Ishikawa (cell line): ENCODE results near the gene AP4M1.

Experiments
- CEBPB ChIP-seq: IDR thresholded peaks from 2 replicates; pipeline ENCODE4 v1.6.1; 2012
- CREB1 ChIP-seq: IDR thresholded peaks from 2 replicates; pipeline ENCODE4 v1.6.1; 2012; ENCODE audit warnings: low read depth
- EGR1 ChIP-seq: IDR thresholded peaks from 2 replicates; pipeline ENCODE4 v1.6.1; 2012
- EP300 ChIP-seq: IDR thresholded peaks from 2 replicates; pipeline ENCODE4 v1.6.1; 2012; ENCODE audit warnings: borderline replicate concordance
- FOXM1 ChIP-seq: IDR thresholded peaks from 2 replicates; pipeline ENCODE4 v1.6.1; 2012; ENCODE audit warnings: low read depth, borderline replicate concordance
- NFIC ChIP-seq: IDR thresholded peaks from 2 replicates; pipeline ENCODE4 v1.6.1; 2012
- RAD21 ChIP-seq: IDR thresholded peaks from 2 replicates; pipeline ENCODE4 v1.6.1; 2012; ENCODE audit warnings: low read depth
- TAF1 ChIP-seq: IDR thresholded peaks from 2 replicates; pipeline ENCODE4 v1.6.1; 2012; ENCODE audit warnings: low read depth, mild to moderate bottlenecking
- TCF12 ChIP-seq: IDR thresholded peaks from 2 replicates; pipeline ENCODE4 v1.6.1; 2012; ENCODE audit warnings: low read depth
- TEAD4 ChIP-seq: IDR thresholded peaks from 2 replicates; pipeline ENCODE4 v1.6.1; 2012
- YY1 ChIP-seq: IDR thresholded peaks from 2 replicates; pipeline ENCODE4 v1.6.1; 2012; ENCODE audit warnings: low read depth
- ZBTB7A ChIP-seq: IDR thresholded peaks from 2 replicates; pipeline ENCODE4 v1.6.1; 2012; ENCODE audit warnings: low read depth
- TF ChIP-seq, protein P1 (sequence below): IDR thresholded peaks from 2 replicates; pipeline ENCODE4 v1.6.1; 2012; ENCODE audit warnings: low read depth, mild to moderate bottlenecking
- TF ChIP-seq, protein P2 (sequence below): IDR thresholded peaks from 2 replicates; pipeline ENCODE4 v1.6.1; 2012
- TF ChIP-seq, protein P3 (sequence below): IDR thresholded peaks from 2 replicates; pipeline ENCODE4 v1.6.1; 2012

Gene AP4M1

DNA sequence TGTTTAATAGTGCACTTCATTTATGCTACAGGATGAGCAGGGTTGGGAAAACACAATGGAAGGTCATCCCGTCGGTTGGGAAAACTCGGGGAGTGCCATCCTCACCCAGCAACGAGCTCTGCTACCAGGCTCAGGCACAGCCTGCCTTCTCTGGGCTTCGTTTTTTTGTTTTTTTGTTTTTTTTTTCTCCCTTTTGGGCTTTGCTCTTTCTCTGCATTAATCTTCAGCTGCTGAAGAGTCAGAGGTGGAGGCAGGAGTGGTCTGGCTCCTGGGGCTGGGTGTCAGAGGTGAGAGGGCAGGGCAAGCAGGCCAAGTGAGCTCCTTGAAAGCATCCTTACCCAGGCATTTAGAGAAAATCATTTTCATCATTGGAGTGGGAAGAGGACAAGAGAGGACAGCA is 31.5 kb upstream of the AP4M1 start:
- TF ChIP-seq CREB1 (no peak), CEBPB (no peak), EP300 (no peak), NFIC (no peak), EGR1 (no peak), RAD21 (no peak), FOXM1 (no peak), TAF1 (no peak), ZBTB7A (no peak), TEAD4 (no peak), TCF12 (no peak), YY1 (no peak)
- TF ChIP-seq, protein P1, sequence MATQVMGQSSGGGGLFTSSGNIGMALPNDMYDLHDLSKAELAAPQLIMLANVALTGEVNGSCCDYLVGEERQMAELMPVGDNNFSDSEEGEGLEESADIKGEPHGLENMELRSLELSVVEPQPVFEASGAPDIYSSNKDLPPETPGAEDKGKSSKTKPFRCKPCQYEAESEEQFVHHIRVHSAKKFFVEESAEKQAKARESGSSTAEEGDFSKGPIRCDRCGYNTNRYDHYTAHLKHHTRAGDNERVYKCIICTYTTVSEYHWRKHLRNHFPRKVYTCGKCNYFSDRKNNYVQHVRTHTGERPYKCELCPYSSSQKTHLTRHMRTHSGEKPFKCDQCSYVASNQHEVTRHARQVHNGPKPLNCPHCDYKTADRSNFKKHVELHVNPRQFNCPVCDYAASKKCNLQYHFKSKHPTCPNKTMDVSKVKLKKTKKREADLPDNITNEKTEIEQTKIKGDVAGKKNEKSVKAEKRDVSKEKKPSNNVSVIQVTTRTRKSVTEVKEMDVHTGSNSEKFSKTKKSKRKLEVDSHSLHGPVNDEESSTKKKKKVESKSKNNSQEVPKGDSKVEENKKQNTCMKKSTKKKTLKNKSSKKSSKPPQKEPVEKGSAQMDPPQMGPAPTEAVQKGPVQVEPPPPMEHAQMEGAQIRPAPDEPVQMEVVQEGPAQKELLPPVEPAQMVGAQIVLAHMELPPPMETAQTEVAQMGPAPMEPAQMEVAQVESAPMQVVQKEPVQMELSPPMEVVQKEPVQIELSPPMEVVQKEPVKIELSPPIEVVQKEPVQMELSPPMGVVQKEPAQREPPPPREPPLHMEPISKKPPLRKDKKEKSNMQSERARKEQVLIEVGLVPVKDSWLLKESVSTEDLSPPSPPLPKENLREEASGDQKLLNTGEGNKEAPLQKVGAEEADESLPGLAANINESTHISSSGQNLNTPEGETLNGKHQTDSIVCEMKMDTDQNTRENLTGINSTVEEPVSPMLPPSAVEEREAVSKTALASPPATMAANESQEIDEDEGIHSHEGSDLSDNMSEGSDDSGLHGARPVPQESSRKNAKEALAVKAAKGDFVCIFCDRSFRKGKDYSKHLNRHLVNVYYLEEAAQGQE, result no peak
- TF ChIP-seq, protein P2, sequence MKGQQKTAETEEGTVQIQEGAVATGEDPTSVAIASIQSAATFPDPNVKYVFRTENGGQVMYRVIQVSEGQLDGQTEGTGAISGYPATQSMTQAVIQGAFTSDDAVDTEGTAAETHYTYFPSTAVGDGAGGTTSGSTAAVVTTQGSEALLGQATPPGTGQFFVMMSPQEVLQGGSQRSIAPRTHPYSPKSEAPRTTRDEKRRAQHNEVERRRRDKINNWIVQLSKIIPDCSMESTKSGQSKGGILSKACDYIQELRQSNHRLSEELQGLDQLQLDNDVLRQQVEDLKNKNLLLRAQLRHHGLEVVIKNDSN, result no peak
- TF ChIP-seq, protein P3, sequence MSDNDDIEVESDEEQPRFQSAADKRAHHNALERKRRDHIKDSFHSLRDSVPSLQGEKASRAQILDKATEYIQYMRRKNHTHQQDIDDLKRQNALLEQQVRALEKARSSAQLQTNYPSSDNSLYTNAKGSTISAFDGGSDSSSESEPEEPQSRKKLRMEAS, result no peak

DNA sequence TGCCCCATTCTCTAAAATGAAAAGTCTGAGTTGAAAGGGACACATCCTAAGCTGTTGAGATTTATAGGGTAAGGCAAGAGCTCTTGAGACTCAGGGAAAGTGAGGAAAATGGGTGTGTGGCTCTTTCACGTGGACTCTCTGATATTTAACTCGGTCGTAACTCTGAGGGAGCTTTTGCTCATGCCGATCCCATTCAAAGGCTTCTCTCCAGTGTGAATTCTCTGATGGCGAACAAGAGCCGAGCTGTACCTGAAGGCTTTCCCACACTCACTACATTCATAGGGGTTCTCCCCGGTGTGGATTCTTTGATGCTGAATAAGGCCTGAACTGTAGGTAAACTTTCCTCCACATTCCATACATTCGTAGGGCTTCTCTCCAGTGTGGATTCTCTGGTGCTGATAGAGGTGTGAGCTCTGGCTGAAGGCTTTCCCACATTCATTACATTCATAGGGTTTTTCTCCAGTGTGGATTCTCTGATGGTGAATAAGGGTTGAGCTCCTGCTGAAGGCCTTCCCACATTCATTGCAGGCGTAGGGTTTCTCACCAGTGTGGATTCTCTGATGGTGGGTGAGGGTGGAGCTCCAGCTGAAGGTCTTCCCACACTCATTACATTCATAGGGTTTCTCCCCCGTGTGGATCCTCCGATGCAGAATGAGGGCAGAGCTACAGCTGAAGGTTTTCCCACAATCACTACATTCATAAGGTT is 30.3 kb upstream of the AP4M1 start:
- TF ChIP-seq RAD21 (no peak), TAF1 (no peak), TEAD4 (0 out of 2 replicates have a peak, but pooled peaks have one; percentile 11), YY1 (no peak)

DNA sequence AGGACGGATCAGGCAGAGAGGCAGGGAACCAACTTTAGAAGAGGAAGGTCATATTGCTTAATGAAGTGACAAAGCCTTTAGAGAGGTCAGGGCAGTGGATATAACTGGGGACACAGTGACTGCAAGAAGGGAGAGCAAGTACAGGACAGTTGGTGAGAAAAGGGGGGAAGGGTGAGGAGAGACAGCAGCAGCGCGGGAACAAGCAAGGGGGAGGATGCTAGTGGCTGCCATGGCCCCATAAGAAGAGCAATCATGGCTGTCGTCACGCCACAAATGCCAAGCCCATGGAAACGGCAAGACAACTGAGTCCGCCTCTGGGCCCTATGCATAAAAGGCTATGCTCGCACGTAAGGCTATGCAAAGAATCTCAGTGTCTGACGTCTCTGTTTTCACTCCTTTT is 29.0 kb upstream of the AP4M1 start:
- TF ChIP-seq CREB1 (no peak), RAD21 (no peak), EGR1 (no peak), ZBTB7A (no peak), CEBPB (no peak), YY1 (no peak), TAF1 (no peak), TCF12 (no peak), NFIC (no peak), FOXM1 (no peak)
- TF ChIP-seq, protein P2, result no peak
- TF ChIP-seq, protein P3, result no peak
- TF ChIP-seq, protein P1, result no peak

DNA sequence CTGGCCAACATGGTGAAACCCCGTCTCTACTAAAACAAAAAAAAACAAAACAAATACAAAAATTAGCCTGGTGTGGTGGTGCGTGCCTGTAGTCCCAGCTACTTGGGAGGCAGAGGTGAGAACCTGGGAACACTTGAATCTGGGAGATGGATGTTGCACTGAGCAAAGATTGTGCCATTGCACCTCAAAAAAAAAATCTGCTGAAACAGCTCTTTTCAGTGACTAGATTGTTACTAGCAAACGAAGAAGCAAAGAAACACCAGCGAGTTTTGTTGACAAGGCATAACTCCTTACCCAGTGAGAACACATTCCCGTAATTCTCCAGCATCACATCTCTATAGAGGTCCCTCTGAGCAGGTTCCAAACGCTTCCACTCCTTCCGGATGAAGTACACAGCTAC is 26.6 kb upstream of the AP4M1 start:
- TF ChIP-seq, protein P3, result no peak
- no peak for TF ChIP-seq TCF12
- no peak for TF ChIP-seq CEBPB
- TF ChIP-seq FOXM1, result no peak
- TF ChIP-seq TEAD4, result no peak

DNA sequence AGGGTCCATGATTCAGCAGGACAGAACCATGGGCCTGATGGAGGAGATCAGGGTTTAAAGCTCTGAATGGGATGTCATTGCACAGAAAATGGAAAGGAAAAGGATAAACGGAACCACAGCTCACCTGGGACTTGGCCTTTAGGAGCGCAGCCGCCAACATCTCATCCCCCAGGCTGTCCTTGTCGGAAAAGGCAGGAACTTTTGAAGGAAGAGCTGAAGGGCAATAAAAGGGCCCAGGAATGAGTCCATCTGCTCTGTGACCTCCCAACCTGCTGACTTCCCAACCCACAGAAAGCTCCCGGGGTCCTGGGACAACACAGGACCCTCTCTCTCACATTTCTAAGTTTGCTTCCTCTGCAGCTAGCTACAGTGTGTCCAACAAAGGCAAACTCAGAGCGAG is 26.0 kb upstream of the AP4M1 start:
- TF ChIP-seq TCF12, result no peak
- no peak for TF ChIP-seq TEAD4
- no peak for TF ChIP-seq CEBPB
- TF ChIP-seq TAF1, result no peak
- no peak for TF ChIP-seq EGR1
- no peak for TF ChIP-seq YY1
- TF ChIP-seq EP300, result no peak
- TF ChIP-seq NFIC, result no peak
- TF ChIP-seq, protein P1, result no peak
- TF ChIP-seq FOXM1, result no peak
- no peak for TF ChIP-seq RAD21
